GM21529 (cell line): Measurements from ENCODE around the gene ABCA6.
"Not testable (repeated sequence)": the region's sequence is repeated elsewhere in the genome, so short reads cannot be mapped to it uniquely, and the experiment has no call there.

ENCODE experiments used
- ATAC-seq: cut with Tn5 transposase; IDR thresholded peaks from one replicate; pipeline ENCODE4 v1.9.1; 2021; ENCODE audit not compliant: unreplicated experiment

Gene ABCA6

GRCh38 chr17:69073392-69073791 is 68.3 kb downstream of the ABCA6 start:
- not testable (repeated sequence) for ATAC-seq

GRCh38 chr17:69072803-69073256 is 68.9 kb downstream of the ABCA6 start:
- not testable (repeated sequence) for ATAC-seq

GRCh38 chr17:69071233-69071586 is 70.5 kb downstream of the ABCA6 start:
- ATAC-seq, result not testable (repeated sequence)

GRCh38 chr17:69070378-69071232 is 71.1 kb downstream of the ABCA6 start:
- ATAC-seq, result not testable (repeated sequence)

GRCh38 chr17:69069226-69069750 is 72.4 kb downstream of the ABCA6 start:
- ATAC-seq, result no peak

GRCh38 chr17:69067274-69068047 is 74.2 kb downstream of the ABCA6 start:
- ATAC-seq, result no peak

- ATAC-seq, result no peak
Measured at GRCh38 chr17:69066482-69066881, 75.2 kb downstream of the ABCA6 start.

GRCh38 chr17:69065113-69065512 is 76.6 kb downstream of the ABCA6 start:
- ATAC-seq, result no peak

GRCh38 chr17:69064476-69064875 is 77.2 kb downstream of the ABCA6 start:
- no peak for ATAC-seq

- no peak for ATAC-seq
Measured at GRCh38 chr17:69064001-69064400, 77.7 kb downstream of the ABCA6 start.

GRCh38 chr17:69062860-69063581 is 78.7 kb downstream of the ABCA6 start:
- no peak for ATAC-seq

- no peak for ATAC-seq
Measured at GRCh38 chr17:69061721-69062556, 79.8 kb downstream of the ABCA6 start.

GRCh38 chr17:69060822-69061221 is 80.9 kb downstream of the ABCA6 start, which contains the start of gene ABCA9:
Gene ABCA9, minus strand, starts transcription at chr17:69060927. Its CDS starts 9,801 bp downstream, at chr17:69051126.
- ATAC-seq, result no peak

GRCh38 chr17:69059458-69060175 is 82.1 kb downstream of the ABCA6 start:
- ATAC-seq, result no peak

GRCh38 chr17:69058165-69058564 is 83.5 kb downstream of the ABCA6 start:
- ATAC-seq, result no peak

- ATAC-seq, result no peak
Measured at GRCh38 chr17:69057280-69057679, 84.4 kb downstream of the ABCA6 start.

GRCh38 chr17:69056179-69056823 is 85.4 kb downstream of the ABCA6 start:
- no peak for ATAC-seq

GRCh38 chr17:69055334-69055733 is 86.4 kb downstream of the ABCA6 start:
- no peak for ATAC-seq
